Stimulated activated memory B cell treated with anti-CD40 and anti-IgM and Interleukin-4, amounts not matched to agents 10 μg/mL and 1 μg/mL and 100 μg/mL, for 72 hours (primary cell): ENCODE results near the gene UGT1A9.
"Not testable (repeated sequence)": the region's sequence is repeated elsewhere in the genome, so short reads cannot be mapped to it uniquely, and the experiment has no call there.

Source experiments
- ATAC-seq: fragments of 150-1000 bp; cut with Tn5 transposase; 2 replicates; pipeline ENCODE4 v1.10.0; 2021
- H3K27ac Mint-ChIP-seq: one replicate; pipeline ENCODE4 v1.8.0; 2022; ENCODE audit warnings: mild to moderate bottlenecking, mixed read lengths
- H3K27me3 Mint-ChIP-seq: one replicate; pipeline ENCODE4 v1.8.0; 2022; ENCODE audit warnings: mixed read lengths
- H3K36me3 Mint-ChIP-seq: one replicate; pipeline ENCODE4 v1.8.0; 2022; ENCODE audit warnings: mixed read lengths
- H3K4me1 Mint-ChIP-seq: one replicate; pipeline ENCODE4 v1.8.0; 2022; ENCODE audit warnings: mixed read lengths
- H3K4me3 Mint-ChIP-seq: one replicate; pipeline ENCODE4 v1.8.0; 2022; ENCODE audit warnings: mild to moderate bottlenecking, moderate library complexity, mixed read lengths
- H3K9me3 Mint-ChIP-seq: one replicate; pipeline ENCODE4 v1.8.0; 2022; ENCODE audit warnings: mixed read lengths

UGT1A9 gene

DNA sequence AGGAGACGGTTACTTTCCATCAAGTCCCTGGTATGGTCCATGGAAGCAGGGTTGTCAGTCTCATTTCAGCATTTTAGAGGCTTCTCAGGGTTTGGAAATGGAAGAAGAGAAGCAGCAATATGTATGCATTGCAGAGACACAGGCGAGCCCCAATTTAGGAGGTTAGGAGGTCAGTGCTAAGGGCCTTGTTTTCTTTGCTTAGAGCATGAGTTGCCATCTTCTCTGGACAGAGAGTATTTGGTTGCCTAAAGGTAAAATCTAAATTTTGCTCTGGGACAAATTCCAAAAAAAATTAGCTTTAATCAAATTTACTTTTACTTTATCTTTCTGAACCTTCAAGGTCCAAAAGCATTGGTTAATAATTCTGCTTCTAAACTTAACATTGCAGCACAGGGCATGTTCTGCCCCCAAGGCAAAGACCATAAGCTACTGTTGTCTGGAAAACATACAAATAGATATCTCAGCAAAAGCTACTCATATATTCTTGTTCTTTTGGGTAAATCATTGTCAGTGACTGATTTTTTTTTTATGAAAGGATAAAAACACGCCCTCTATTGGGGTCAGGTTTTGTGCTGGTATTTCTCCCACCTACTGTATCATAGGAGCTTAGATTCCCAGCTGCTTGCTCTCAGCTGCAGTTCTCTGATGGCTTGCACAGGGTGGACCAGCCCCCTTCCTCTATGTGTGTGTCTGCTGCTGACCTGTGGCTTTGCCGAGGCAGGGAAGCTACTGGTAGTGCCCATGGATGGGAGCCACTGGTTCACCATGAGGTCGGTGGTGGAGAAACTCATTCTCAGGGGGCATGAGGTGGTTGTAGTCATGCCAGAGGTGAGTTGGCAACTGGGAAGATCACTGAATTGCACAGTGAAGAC is at the start of gene UGT1A9:
Gene UGT1A9 (plus strand): TSS at position 609 of the 872 bp plus-strand sequence. CDS start 37 bp downstream, at position 646.
- H3K4me1 Mint-ChIP-seq, result no peaks in the 10 kb centered on the region
- H3K36me3 Mint-ChIP-seq, result no peaks in the 10 kb centered on the region
- no peak for ATAC-seq
- H3K27me3 Mint-ChIP-seq, result no peaks in the 10 kb centered on the region
- H3K9me3 Mint-ChIP-seq, result no peaks in the 10 kb centered on the region
- no peak within 1 kb of the TSS for H3K4me3 Mint-ChIP-seq
- H3K27ac Mint-ChIP-seq, result no peak within 1 kb of the TSS

DNA sequence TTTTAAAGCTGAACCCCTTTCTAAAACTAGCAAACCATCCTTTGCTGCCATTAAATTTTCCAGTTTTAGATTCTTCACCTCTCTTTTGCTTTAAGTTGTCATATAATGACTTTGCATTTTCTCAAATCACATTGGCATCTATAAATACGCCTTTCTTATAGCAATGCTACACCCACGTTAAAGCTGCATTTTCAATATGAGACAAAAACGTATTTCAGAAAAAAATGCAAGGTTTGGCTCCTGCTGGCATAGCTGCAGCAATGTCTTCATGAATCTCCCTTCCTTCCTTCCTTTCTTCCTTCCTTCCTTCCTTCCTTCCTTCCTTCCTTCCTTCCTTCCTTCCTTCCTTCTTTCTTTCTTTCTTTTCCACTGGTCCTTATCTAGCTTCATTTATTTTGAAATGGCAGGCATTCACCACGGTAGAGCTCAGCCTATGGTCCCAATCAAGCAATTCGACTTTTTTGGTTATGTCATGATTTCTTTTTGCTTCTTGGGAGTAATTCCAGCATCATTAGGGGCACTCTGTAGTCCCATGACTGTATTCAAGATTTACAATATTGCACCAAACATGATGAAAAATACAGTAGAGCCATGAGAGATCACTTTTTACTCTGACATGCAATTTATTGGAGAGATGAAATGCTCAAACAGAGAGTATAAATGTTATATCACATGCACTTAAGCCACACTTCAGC is 44.2 kb upstream of the UGT1A9 start:
- Mint-ChIP-seq H3K27ac (no peak overlapping the region), H3K27me3 (no peaks in the 10 kb centered on the region), H3K9me3 (peaks cover 21% of the 10 kb centered on the region), H3K36me3 (peaks cover 6% of the 10 kb centered on the region), H3K4me1 (no peaks in the 10 kb centered on the region), H3K4me3 (no peak overlapping the region)
- no peak for ATAC-seq

DNA sequence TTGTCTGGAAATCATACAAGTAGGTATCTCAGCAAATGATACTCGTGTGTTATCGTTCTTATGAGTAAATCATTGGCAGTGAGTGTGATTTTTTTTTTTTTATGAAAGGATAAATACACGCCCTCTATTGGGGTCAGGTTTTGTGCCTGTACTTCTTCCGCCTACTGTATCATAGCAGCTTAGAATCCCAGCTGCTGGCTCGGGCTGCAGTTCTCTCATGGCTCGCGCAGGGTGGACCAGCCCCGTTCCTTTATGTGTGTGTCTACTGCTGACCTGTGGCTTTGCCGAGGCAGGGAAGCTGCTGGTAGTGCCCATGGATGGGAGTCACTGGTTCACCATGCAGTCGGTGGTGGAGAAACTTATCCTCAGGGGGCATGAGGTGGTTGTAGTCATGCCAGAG is 35.4 kb upstream of the UGT1A9 start, which contains the start of gene UGT1A10:
Gene UGT1A10 (plus strand): TSS at position 143 of the 400 bp plus-strand sequence. CDS start 75 bp downstream, at position 218.
- H3K4me1 Mint-ChIP-seq, ATAC-seq, H3K27ac Mint-ChIP-seq, H3K9me3 Mint-ChIP-seq, H3K4me3 Mint-ChIP-seq, H3K36me3 Mint-ChIP-seq: not testable (repeated sequence)
- peaks cover 37% of the 10 kb centered on the region for H3K27me3 Mint-ChIP-seq

DNA sequence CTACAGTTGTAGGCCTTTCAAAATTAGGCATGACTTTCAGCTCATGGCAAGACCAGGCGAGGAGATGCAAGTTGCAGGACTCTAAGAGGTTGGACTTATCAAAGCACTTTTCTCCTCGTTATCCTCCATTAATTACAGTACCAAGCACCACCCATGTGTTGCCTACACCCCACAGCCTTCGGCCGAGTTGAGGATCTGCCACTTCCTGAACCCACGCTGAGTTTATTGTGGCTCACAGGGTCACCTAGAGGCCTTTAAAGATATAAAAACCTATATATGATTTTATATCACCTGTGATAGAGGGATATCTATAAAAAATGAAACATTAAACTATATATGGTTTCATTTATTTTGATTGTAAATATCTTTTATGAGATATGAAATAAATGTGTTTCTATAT is 32.9 kb upstream of the UGT1A9 start:
- no peak overlapping the region for H3K27ac Mint-ChIP-seq
- ATAC-seq, result no peak

DNA sequence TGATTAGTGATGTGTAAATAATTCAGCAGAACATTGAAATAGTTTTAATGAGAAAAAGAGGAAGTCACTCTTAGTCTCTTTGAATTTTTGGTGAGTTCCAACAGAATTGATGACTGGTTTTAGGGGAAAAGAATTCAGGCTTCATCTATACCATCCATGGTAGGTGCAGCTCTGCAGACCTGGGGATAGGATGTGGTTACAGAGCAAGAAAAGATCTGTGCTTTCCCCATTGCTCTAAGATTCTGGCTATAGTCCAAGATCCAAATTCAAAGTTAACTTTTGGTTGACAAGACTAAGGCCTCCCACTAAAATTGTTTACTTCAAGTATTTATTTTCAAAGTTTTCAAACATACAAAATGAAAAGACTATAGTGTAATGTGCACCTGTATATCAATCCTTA is 31.8 kb upstream of the UGT1A9 start:
- H3K27me3 Mint-ChIP-seq, result peaks cover 27% of the 10 kb centered on the region
- no peak overlapping the region for H3K27ac Mint-ChIP-seq
- no peaks in the 10 kb centered on the region for H3K36me3 Mint-ChIP-seq
- H3K4me3 Mint-ChIP-seq, result no peak overlapping the region
- ATAC-seq, result no peak
- H3K9me3 Mint-ChIP-seq, result peaks cover 8% of the 10 kb centered on the region
- H3K4me1 Mint-ChIP-seq, result peaks cover 6% of the 10 kb centered on the region

More for the DNA sequence above, 32.9 kb upstream of the UGT1A9 start:
- Mint-ChIP-seq H3K9me3 (peaks cover 8% of the 10 kb centered on the region), H3K4me1 (peaks cover 6% of the 10 kb centered on the region), H3K27me3 (peaks cover 37% of the 10 kb centered on the region), H3K4me3 (no peak overlapping the region), H3K36me3 (no peaks in the 10 kb centered on the region)

DNA sequence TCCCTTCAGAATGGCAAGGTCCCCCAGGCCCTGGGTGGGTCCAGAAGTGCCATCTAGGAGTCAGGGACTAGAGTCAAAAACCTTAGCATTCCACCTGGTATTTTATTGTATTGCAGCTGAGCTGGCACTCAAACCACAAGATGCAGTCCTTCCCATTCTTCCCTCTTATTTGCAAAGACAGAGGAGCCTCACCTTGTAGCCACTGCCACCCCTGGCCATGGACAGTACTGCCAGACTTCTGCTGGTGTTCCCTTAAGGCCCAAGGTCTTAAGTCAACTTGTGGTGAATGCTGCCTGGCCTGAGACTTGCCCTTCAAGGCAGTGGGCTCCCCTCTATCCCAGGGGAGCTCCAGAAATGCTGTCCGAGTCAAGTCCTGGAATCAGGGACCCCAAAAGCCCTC is 28.6 kb upstream of the UGT1A9 start:
- H3K27ac Mint-ChIP-seq, result no peak overlapping the region
- peaks cover 16% of the 10 kb centered on the region for H3K9me3 Mint-ChIP-seq
- H3K4me3 Mint-ChIP-seq, result no peak overlapping the region
- peaks cover 19% of the 10 kb centered on the region for H3K27me3 Mint-ChIP-seq
- peaks cover 8% of the 10 kb centered on the region for H3K36me3 Mint-ChIP-seq
- no peak for ATAC-seq
- peaks cover 6% of the 10 kb centered on the region for H3K4me1 Mint-ChIP-seq

DNA sequence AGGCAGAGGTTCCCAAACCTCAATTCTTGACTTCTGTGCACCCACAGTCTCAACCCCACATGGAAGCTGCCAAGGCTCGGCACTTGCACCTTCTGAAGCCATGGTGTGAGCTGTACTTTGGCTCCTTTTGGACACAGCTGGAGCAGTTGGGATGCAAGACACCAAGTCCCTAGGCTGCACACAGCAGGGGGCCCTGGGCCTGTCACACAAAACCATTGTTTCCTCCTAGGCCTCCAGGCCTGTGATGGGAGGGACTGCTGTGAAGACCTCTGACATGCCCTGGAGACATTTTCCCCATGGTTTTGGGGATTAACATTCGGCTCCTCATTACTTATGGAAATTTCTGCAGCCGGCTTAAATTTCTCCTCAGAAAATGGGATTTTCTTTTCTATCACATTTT is 25.7 kb upstream of the UGT1A9 start:
- Mint-ChIP-seq H3K27me3 (peaks cover 19% of the 10 kb centered on the region), H3K9me3 (peaks cover 16% of the 10 kb centered on the region)
- ATAC-seq, H3K27ac Mint-ChIP-seq, H3K4me3 Mint-ChIP-seq, H3K4me1 Mint-ChIP-seq, H3K36me3 Mint-ChIP-seq: not testable (repeated sequence)

DNA sequence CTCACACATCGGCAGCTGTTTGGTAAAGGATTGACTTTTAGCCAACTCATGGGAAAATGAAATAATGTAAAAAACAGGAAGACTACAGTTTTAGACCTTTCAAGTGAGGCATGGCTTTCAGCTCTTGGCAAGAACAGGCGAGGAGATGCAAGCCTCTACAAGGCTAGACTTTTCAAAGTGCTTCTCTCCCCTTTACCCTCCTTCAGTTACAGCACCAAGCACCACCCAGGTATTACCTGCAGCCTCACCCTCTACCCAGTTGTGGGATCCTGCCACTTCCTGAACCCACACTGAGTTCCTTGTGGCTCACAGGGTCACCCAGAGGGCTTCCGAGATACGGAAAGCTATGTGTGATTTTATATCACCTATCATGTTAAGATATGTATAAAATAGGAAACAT is 20.7 kb upstream of the UGT1A9 start:
- Mint-ChIP-seq H3K27me3 (peaks cover 35% of the 10 kb centered on the region), H3K36me3 (peaks cover 8% of the 10 kb centered on the region), H3K4me1 (no peaks in the 10 kb centered on the region), H3K4me3 (no peak overlapping the region), H3K27ac (no peak overlapping the region), H3K9me3 (peaks cover 6% of the 10 kb centered on the region)
- no peak for ATAC-seq

DNA sequence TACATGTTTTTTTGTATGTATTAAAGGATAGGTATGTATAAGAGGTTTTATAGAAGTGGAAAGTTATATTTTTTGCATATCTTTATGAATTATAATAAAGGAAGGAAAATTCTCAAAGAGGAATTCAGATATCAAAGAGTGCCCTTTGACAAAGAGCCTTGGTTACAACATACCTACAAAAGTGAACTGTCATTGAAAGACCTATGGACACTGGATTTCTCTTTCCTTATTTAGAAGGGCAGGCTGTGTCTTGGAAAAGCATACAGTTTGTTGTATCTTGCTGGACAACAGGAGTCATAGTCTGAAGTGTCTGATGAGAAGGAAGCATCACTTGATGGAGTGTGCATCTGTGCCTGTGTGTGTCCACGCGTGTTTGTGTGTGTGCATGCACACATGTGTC is 20.3 kb upstream of the UGT1A9 start:
- no peak overlapping the region for H3K4me3 Mint-ChIP-seq
- peaks cover 5% of the 10 kb centered on the region for H3K36me3 Mint-ChIP-seq
- no peak for ATAC-seq
- no peaks in the 10 kb centered on the region for H3K4me1 Mint-ChIP-seq
- peaks cover 33% of the 10 kb centered on the region for H3K27me3 Mint-ChIP-seq
- peaks cover 4% of the 10 kb centered on the region for H3K9me3 Mint-ChIP-seq
- no peak overlapping the region for H3K27ac Mint-ChIP-seq

DNA sequence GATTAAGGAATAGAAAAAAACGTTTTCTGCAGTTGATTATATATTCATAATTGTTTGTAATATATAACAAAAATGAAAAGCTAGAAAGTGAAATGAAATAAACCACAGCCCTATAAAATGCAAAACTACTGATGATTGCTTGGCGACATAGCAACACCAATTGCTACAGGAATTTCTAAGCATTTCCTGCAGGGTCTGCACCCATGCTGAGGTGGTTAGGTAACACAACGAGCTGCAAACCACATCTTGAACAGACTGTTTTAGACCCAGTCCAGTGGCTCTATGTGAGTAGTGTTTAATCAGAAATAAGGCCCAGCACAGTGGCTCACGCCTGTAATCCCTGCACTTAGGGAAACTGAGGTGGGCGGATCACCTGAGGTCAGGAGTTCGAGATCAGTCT is 17.2 kb upstream of the UGT1A9 start:
- Mint-ChIP-seq H3K4me1 (no peaks in the 10 kb centered on the region), H3K27ac (no peak overlapping the region), H3K36me3 (no peaks in the 10 kb centered on the region), H3K4me3 (no peak overlapping the region), H3K9me3 (no peaks in the 10 kb centered on the region), H3K27me3 (peaks cover 34% of the 10 kb centered on the region)
- no peak for ATAC-seq

DNA sequence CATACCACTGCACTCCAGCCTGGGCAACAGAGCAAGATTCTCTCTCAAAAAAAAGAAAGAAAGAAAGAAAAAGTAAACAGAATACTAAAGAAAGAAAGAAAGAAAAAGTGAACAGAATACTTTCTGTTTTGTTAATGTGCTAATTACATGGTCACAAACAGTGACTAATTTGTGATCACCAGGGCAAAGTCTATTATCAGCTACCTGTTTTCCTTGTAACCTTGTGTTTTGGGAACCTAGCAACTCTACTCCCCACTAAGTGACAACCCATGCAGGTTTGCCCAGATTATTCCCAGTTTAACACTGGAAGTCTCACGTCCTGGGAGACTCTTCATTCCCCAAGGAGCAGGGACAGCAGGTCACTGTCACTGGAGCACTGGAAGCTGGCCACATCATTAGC is 16.7 kb upstream of the UGT1A9 start:
- Mint-ChIP-seq H3K27me3 (peaks cover 34% of the 10 kb centered on the region), H3K4me1 (no peaks in the 10 kb centered on the region), H3K36me3 (no peaks in the 10 kb centered on the region), H3K9me3 (no peaks in the 10 kb centered on the region), H3K4me3 (no peak overlapping the region), H3K27ac (no peak overlapping the region)
- ATAC-seq, result no peak

DNA sequence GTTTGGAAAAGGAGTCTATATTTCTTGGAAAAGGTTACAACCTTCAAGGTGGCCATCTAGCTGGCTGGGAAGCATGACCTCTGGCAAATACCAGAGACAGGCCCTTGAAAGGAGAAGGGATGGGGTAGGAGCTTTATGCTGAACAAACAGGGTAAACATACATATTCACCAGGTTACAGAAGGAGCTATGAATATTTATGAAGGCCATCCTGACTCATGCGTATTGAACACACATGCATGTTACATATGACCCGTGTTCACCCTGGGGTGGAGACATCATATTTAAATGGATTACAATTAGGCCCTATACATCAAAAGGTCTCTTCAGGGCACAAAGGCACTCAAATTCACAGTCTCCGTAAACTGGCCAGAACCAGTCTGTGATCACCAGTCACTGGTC is 15.8 kb upstream of the UGT1A9 start:
- H3K4me3 Mint-ChIP-seq, ATAC-seq, H3K4me1 Mint-ChIP-seq, H3K36me3 Mint-ChIP-seq, H3K9me3 Mint-ChIP-seq, H3K27ac Mint-ChIP-seq: not testable (repeated sequence)
- H3K27me3 Mint-ChIP-seq, result peaks cover 34% of the 10 kb centered on the region

DNA sequence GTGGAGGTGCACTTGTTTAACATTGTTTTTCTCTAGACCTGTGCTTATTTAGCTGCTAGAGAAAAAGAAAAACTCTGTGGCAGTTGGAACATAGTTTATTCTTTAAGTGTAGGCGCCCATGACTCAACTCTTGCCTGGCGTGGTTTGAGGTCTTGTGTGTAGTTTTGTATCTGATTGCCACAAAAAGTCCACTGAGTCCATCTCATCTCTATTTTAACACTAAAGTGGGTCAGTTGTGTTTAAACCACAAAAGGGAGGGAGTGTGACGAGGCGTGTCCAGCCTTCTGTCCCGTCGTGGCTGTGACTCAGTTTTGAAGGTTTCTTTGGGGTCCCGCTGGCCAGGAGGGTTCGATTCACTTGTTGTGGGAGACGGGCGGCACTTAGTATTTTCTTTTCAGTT is 15.3 kb upstream of the UGT1A9 start:
- H3K27me3 Mint-ChIP-seq, result peaks cover 39% of the 10 kb centered on the region
- ATAC-seq, result no peak
- H3K27ac Mint-ChIP-seq, result no peak overlapping the region
- H3K4me3 Mint-ChIP-seq, result no peak overlapping the region
- H3K36me3 Mint-ChIP-seq, result no peaks in the 10 kb centered on the region
- H3K9me3 Mint-ChIP-seq, result no peaks in the 10 kb centered on the region
- no peaks in the 10 kb centered on the region for H3K4me1 Mint-ChIP-seq

DNA sequence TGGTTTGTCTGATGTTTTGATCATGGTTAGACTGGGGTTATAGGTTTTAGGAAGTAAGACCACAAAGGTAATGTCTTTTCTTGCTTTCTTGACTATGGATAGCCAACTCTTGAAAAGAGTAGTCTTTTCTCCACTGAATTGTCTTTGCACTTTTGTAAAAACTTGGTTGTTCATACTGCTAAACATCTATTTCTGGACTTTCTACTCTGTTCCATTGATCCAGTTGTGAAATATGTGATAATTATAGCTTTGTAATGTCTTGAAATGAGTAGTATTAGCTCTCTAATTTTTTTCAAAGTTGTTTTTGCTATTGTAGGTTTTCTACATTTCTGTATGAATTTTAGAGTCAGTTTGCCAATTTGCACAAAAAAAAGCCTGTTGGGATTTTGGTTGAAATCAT is 13.1 kb upstream of the UGT1A9 start:
- H3K9me3 Mint-ChIP-seq, result no peaks in the 10 kb centered on the region
- H3K27ac Mint-ChIP-seq, result no peak overlapping the region
- no peaks in the 10 kb centered on the region for H3K4me1 Mint-ChIP-seq
- no peak for ATAC-seq
- no peak overlapping the region for H3K4me3 Mint-ChIP-seq
- no peaks in the 10 kb centered on the region for H3K36me3 Mint-ChIP-seq
- H3K27me3 Mint-ChIP-seq, result peaks cover 35% of the 10 kb centered on the region

DNA sequence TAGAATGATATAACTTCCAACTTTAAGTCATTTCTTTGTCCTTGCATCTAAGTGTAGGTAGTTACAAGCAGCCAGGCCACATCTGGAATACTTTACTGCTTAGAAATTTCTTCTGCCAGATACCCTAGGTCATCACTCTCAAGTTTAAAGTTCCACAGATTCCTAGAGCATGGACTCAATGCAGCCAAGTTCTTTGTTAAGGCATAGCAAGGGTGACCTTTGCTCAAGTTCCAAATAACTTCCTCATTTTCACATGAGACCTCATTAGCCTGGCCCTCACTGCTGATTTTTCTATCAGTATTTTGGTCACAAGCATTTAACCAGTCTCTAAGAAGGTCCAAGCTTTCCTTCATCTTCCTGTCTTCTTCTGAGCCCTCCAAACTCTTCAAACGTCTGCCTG is 7.8 kb upstream of the UGT1A9 start:
- H3K36me3 Mint-ChIP-seq, result no peaks in the 10 kb centered on the region
- H3K27me3 Mint-ChIP-seq, result peaks cover 19% of the 10 kb centered on the region
- no peaks in the 10 kb centered on the region for H3K4me1 Mint-ChIP-seq
- no peak overlapping the region for H3K4me3 Mint-ChIP-seq
- H3K9me3 Mint-ChIP-seq, result no peaks in the 10 kb centered on the region
- ATAC-seq, result no peak
- H3K27ac Mint-ChIP-seq, result no peak overlapping the region
